Prostate gland (tissue), 2 donors: ENCODE data around the gene CTIF.

Source experiments
- POLR2A ChIP-seq: fragments of 450-650 bp; IDR thresholded peaks from one replicate; pipeline ENCODE4 v1.6.1; 2016; ENCODE audit warnings: antibody characterized with exemption, mild to moderate bottlenecking
- TF ChIP-seq, protein P1 (sequence below), 4 experiments: fragments of 200-600 bp in 2 of 4; fragments of 450-650 bp in 2 of 4; sonication (generic) in 2 of 4; IDR thresholded peaks; 1 replicate in 3 of 4; 2 replicates in 1 of 4; pipeline ENCODE4 v1.5.1; 2016 to 2019; ENCODE audit warnings: antibody characterized with exemption in 4 of 4, mild to moderate bottlenecking in 2 of 4, moderate library complexity in 2 of 4

DNA sequence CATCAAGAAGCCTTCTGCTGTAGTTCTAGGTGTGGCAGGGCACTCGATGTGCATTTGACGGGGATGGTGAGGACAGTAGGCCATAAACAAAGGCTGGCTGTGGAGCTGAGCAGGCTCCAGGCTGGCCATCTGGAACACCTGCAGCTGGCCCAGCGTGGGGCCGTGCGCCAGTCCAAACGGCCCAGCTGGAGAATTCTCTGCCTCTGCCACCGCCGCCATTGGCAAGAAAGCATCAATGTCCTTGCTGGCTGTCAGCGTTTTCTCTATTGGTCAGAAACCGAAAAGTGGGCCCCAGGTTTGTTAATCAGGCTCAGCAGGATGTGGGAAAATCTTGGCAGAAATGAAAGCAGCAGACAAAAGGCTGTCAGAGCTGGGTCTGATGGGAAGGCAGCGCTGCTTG, 24.0 kb upstream of the CTIF start:
- TF ChIP-seq, protein P1, sequence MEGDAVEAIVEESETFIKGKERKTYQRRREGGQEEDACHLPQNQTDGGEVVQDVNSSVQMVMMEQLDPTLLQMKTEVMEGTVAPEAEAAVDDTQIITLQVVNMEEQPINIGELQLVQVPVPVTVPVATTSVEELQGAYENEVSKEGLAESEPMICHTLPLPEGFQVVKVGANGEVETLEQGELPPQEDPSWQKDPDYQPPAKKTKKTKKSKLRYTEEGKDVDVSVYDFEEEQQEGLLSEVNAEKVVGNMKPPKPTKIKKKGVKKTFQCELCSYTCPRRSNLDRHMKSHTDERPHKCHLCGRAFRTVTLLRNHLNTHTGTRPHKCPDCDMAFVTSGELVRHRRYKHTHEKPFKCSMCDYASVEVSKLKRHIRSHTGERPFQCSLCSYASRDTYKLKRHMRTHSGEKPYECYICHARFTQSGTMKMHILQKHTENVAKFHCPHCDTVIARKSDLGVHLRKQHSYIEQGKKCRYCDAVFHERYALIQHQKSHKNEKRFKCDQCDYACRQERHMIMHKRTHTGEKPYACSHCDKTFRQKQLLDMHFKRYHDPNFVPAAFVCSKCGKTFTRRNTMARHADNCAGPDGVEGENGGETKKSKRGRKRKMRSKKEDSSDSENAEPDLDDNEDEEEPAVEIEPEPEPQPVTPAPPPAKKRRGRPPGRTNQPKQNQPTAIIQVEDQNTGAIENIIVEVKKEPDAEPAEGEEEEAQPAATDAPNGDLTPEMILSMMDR (IDR thresholded peaks at IDR 0.05): no peak
- no peak for TF ChIP-seq POLR2A
